Esophagus muscularis mucosa (tissue), 3 donors: ENCODE results near the gene SMCR8.

ENCODE experiments used
- POLR2A ChIP-seq: fragments of 450-650 bp; IDR thresholded peaks from one replicate; pipeline ENCODE4 v1.6.1; 2017; ENCODE audit warnings: antibody characterized with exemption, moderate library complexity, mild to moderate bottlenecking, low read depth
- TF ChIP-seq, protein P1 (sequence below), 3 experiments: fragments of 200-600 bp in 2 of 3; fragments of 450-650 bp in 1 of 3; sonication (generic) in 2 of 3; IDR thresholded peaks; one replicate each; pipeline ENCODE4 v1.5.1; 2017 to 2019; ENCODE audit warnings: antibody characterized with exemption in 3 of 3, mild to moderate bottlenecking in 2 of 3, moderate library complexity in 1 of 3

DNA sequence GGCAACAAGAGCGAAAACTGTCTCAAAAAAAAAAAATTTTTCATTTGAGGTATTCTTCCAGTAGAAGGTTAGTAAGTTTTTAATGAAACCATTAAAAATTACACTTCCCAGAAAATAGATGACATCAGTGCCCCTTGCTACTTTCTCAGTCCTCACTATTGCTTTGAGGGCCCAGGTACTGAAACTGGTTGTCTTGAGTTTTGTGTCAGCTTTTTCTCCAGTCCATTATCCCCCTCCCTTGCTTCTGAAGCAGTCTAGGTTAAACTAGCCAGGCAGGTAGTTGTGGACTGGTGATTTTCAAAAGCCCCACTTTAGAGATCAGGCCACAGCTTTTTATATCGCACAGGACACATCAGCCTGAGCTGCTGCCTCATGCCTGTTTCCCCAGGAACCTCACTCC is 10.9 kb downstream of the SMCR8 start:
- no peak for TF ChIP-seq POLR2A
- TF ChIP-seq, protein P1, sequence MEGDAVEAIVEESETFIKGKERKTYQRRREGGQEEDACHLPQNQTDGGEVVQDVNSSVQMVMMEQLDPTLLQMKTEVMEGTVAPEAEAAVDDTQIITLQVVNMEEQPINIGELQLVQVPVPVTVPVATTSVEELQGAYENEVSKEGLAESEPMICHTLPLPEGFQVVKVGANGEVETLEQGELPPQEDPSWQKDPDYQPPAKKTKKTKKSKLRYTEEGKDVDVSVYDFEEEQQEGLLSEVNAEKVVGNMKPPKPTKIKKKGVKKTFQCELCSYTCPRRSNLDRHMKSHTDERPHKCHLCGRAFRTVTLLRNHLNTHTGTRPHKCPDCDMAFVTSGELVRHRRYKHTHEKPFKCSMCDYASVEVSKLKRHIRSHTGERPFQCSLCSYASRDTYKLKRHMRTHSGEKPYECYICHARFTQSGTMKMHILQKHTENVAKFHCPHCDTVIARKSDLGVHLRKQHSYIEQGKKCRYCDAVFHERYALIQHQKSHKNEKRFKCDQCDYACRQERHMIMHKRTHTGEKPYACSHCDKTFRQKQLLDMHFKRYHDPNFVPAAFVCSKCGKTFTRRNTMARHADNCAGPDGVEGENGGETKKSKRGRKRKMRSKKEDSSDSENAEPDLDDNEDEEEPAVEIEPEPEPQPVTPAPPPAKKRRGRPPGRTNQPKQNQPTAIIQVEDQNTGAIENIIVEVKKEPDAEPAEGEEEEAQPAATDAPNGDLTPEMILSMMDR (IDR thresholded peaks at IDR 0.05) = no peak
